CD4-positive, alpha-beta T cell (primary cell): ENCODE data around the gene RAPGEF2. TPM values are rescaled to one million over a fixed set of nuclear protein-coding genes. Genes with fewer than 3 reads are reported as not detected.

Experiments
- ATAC-seq: fragments of 200-7000 bp; cut with Tn5 transposase; one replicate; pipeline ENCODE4 v1.10.0; 2022; ENCODE audit warnings: mild to moderate bottlenecking; ENCODE audit not compliant: poor library complexity
- CTCF ChIA-PET: fragments of 350-600 bp; sonication (Branson Sonifier 250); formaldehyde crosslinking; loops from one replicate; lab custom pipeline; 2021; ENCODE audit warnings: antibody characterized with exemption, inconsistent platforms; lab: Charles Lee
- POLR2A ChIA-PET: fragments of 350-600 bp; sonication (Branson Sonifier 250); formaldehyde crosslinking; loops from one replicate; lab custom pipeline; 2021; ENCODE audit warnings: antibody characterized with exemption, inconsistent platforms; lab: Charles Lee
- DNase-seq, 14 experiments: peaks; one replicate each; pipeline ENCODE4 v3.0.0-alpha.2; 2013 to 2020; ENCODE audit warnings: mixed read lengths in 2 of 14
- H3K27ac ChIP-seq, 2 donors: one replicate each; pipeline versions ENCODE4 v1.5.1 to v1.7.0; 2013; ENCODE audit warnings: low read length in 2 of 2, low read depth in 1 of 2, mild to moderate bottlenecking in 1 of 2
- H3K27me3 ChIP-seq, 2 experiments: 1 replicate in 1 of 2; 2 replicates in 1 of 2; pipeline versions ENCODE4 v1.6.1 to v1.7.0; 2013; ENCODE audit warnings: low read length in 2 of 2, control low read depth in 1 of 2, mild to moderate bottlenecking in 1 of 2, moderate library complexity in 1 of 2; ENCODE audit not compliant: insufficient read depth in 2 of 2, control insufficient read depth in 1 of 2
- H3K36me3 ChIP-seq: one replicate; pipeline ENCODE4 v1.6.1; 2013; ENCODE audit warnings: low read length, control low read depth; ENCODE audit not compliant: insufficient read depth
- H3K4me1 ChIP-seq: one replicate; pipeline ENCODE4 v1.6.1; 2013; ENCODE audit warnings: low read length, control low read depth; ENCODE audit not compliant: insufficient read depth
- H3K4me3 ChIP-seq: one replicate; pipeline ENCODE4 v1.5.1; 2013; ENCODE audit warnings: mild to moderate bottlenecking, low read length, moderate library complexity
- H3K9me3 ChIP-seq, 2 experiments: 1 replicate in 1 of 2; 2 replicates in 1 of 2; pipeline versions ENCODE4 v1.6.1 to v1.7.0; 2013; ENCODE audit warnings: low read length in 2 of 2, mild to moderate bottlenecking in 2 of 2, control low read depth in 1 of 2, moderate library complexity in 1 of 2; ENCODE audit not compliant: control insufficient read depth in 1 of 2, insufficient read depth in 1 of 2
- H3K27ac Mint-ChIP-seq: one replicate; pipeline ENCODE4 v1.8.0; 2020; ENCODE audit warnings: mixed read lengths
- H3K27me3 Mint-ChIP-seq: one replicate; pipeline ENCODE4 v1.8.0; 2021; ENCODE audit warnings: mixed read lengths
- H3K36me3 Mint-ChIP-seq: one replicate; pipeline ENCODE4 v1.8.0; 2021; ENCODE audit warnings: low read depth, mixed read lengths
- H3K4me1 Mint-ChIP-seq: one replicate; pipeline ENCODE4 v1.8.0; 2021; ENCODE audit warnings: low read depth, mixed read lengths
- H3K4me3 Mint-ChIP-seq: one replicate; pipeline ENCODE4 v1.8.0; 2020; ENCODE audit warnings: mild to moderate bottlenecking, mixed read lengths
- H3K9me3 Mint-ChIP-seq: one replicate; pipeline ENCODE4 v1.8.0; 2020; ENCODE audit warnings: mixed read lengths
- CTCF ChIP-seq: fragments of 200-600 bp; IDR thresholded peaks from one replicate; pipeline ENCODE4 v1.8.0; 2022; ENCODE audit warnings: antibody characterized with exemption, mild to moderate bottlenecking
- intact Hi-C, 2 experiments: fragments of 100-400 bp; cut with DNase I in 1 of 2; cut with micrococcal nuclease in 1 of 2; formaldehyde crosslinking; loops; one replicate each; pipeline versions ENCODE4 v1.15.1 to v1.9.0; 2023 to 2025; cut with DNase I, micrococcal nuclease
- total RNA-seq, 174 experiments: library from RNA in 2 of 174; stranded (reverse) in 2 of 174; gene quantifications; one replicate each; pipeline ENCODE4 v1.2.3 and lab custom pipeline; 2021 to 2026

RAPGEF2 gene
- total RNA-seq, 2 experiments from 2014 or later = 25.6 to 26.4 TPM

- no peak for DNase-seq
- Histone ChIP-seq H3K27me3 (no peaks in the 10 kb centered on the region), H3K36me3 (no peaks in the 10 kb centered on the region), H3K4me3 (no peak overlapping the region), H3K27ac (no peak overlapping the region), H3K9me3 (no peaks in the 10 kb centered on the region), H3K4me1 (no peaks in the 10 kb centered on the region)
- Mint-ChIP-seq H3K27ac (no peak overlapping the region), H3K4me3 (no peak overlapping the region), H3K4me1 (no peaks in the 10 kb centered on the region), H3K36me3 (peaks cover 4% of the 10 kb centered on the region), H3K27me3 (no peaks in the 10 kb centered on the region), H3K9me3 (no peaks in the 10 kb centered on the region)
- TF ChIP-seq CTCF = no peak
- ChIA-PET POLR2A (no interaction called here), CTCF (interaction anchor here (1.1 kb wide), 1 partner anchor 9 kb away, joined by 3 read pairs; no protein-coding TSS in a partner anchor)
- intact Hi-C loops = no loop called here
- no peak for ATAC-seq
Measured at GRCh38 chr4:159191989-159192388, 89.1 kb downstream of the RAPGEF2 start.

GRCh38 chr4:159193046-159193620 is 90.3 kb downstream of the RAPGEF2 start:
- Histone ChIP-seq H3K4me1 (no peaks in the 10 kb centered on the region), H3K27me3 (no peaks in the 10 kb centered on the region), H3K27ac (no peak overlapping the region), H3K36me3 (no peaks in the 10 kb centered on the region), H3K9me3 (no peaks in the 10 kb centered on the region), H3K4me3 (no peak overlapping the region)
- Mint-ChIP-seq H3K4me1 (no peaks in the 10 kb centered on the region), H3K27me3 (no peaks in the 10 kb centered on the region), H3K27ac (no peak overlapping the region), H3K4me3 (no peak overlapping the region), H3K9me3 (no peaks in the 10 kb centered on the region), H3K36me3 (peaks cover 4% of the 10 kb centered on the region)
- no peak for TF ChIP-seq CTCF
- intact Hi-C loops = no loop called here
- DNase-seq = no peak
- CTCF ChIA-PET = no interaction called here
- POLR2A ChIA-PET = no interaction called here
- ATAC-seq = no peak

- Mint-ChIP-seq H3K4me1 (no peaks in the 10 kb centered on the region), H3K27me3 (no peaks in the 10 kb centered on the region), H3K4me3 (no peak overlapping the region), H3K9me3 (no peaks in the 10 kb centered on the region), H3K27ac (no peak overlapping the region), H3K36me3 (peaks cover 4% of the 10 kb centered on the region)
- no peak overlapping the region for H3K27ac ChIP-seq
- H3K9me3 ChIP-seq = no peaks in the 10 kb centered on the region
- TF ChIP-seq CTCF = no peak
- H3K4me1 ChIP-seq = no peaks in the 10 kb centered on the region
- POLR2A ChIA-PET = interaction anchor here (0.6 kb wide), 1 partner anchor 63 kb away, joined by 3 read pairs; no protein-coding TSS in a partner anchor
- ATAC-seq = no peak
- H3K4me3 ChIP-seq = no peak overlapping the region
- DNase-seq = no peak
- no peaks in the 10 kb centered on the region for H3K36me3 ChIP-seq
- intact Hi-C loops = no loop called here
- H3K27me3 ChIP-seq = no peaks in the 10 kb centered on the region
- CTCF ChIA-PET = interaction anchor here (1.5 kb wide), 1 partner anchor 19 kb away, joined by 4 read pairs; no protein-coding TSS in a partner anchor
Measured at GRCh38 chr4:159195361-159195769, 92.5 kb downstream of the RAPGEF2 start.
